Peyer's patch (tissue), 4 donors: ENCODE data around the gene DNAJB8. TPM values are rescaled to one million over a fixed set of nuclear protein-coding genes. Genes with fewer than 3 reads are reported as not detected.

Source experiments
- DNase-seq, 3 donors: peaks; one replicate each; pipeline ENCODE4 v3.0.0-alpha.2; 2017 to 2019
- H3K27ac ChIP-seq, 4 donors: fragments of 200-600 bp; sonication (generic); one replicate each; pipeline ENCODE4 v1.5.1; 2016 to 2019
- H3K27me3 ChIP-seq, 2 donors: fragments of 200-600 bp; sonication (generic); one replicate each; pipeline ENCODE4 v1.5.1; 2019
- H3K36me3 ChIP-seq, 3 donors: fragments of 200-600 bp; sonication (generic); one replicate each; pipeline ENCODE4 v1.5.1; 2016 to 2019
- H3K4me1 ChIP-seq, 4 donors: fragments of 200-600 bp; sonication (generic); one replicate each; pipeline ENCODE4 v1.5.1; 2016 to 2019
- H3K4me3 ChIP-seq, 4 donors: fragments of 200-600 bp; sonication (generic); 1 replicate in 3 of 4; 2 replicates in 1 of 4; pipeline ENCODE4 v1.5.1; 2016 to 2019; ENCODE audit warnings: mild to moderate bottlenecking in 1 of 4
- H3K9me3 ChIP-seq, 4 donors: fragments of 200-600 bp; sonication (generic); one replicate each; pipeline ENCODE4 v1.5.1; 2016 to 2019; ENCODE audit warnings: mild to moderate bottlenecking in 1 of 4
- CTCF ChIP-seq, 6 experiments: fragments of 450-650 bp in 4 of 6; fragments of 200-600 bp in 2 of 6; sonication (generic) in 1 of 6; IDR thresholded peaks; one replicate each; pipeline ENCODE4 v1.5.1; 2017 to 2019; ENCODE audit warnings: antibody characterized with exemption in 6 of 6, mild to moderate bottlenecking in 3 of 6, moderate library complexity in 1 of 6
- POLR2A ChIP-seq, 2 donors: fragments of 450-650 bp; IDR thresholded peaks; one replicate each; pipeline ENCODE4 v1.5.1; 2017; ENCODE audit warnings: antibody characterized with exemption in 2 of 2, mild to moderate bottlenecking in 2 of 2, moderate library complexity in 2 of 2
- total RNA-seq, 4 donors: library from RNA; depleted of rRNA; stranded (reverse); fragments of >200 nt; gene quantifications; one replicate each; pipeline ENCODE4 v1.1.0, GENCODE V29; 2016

The DNAJB8 gene
- total RNA-seq, 4 donors from 2014 or later = not detected

- Histone ChIP-seq H3K27ac (no peak overlapping the region), H3K36me3 (no peaks in the 10 kb centered on the region), H3K4me1 (no peaks in the 10 kb centered on the region), H3K9me3 (no peaks in the 10 kb centered on the region), H3K4me3 (no peak overlapping the region), H3K27me3 (no peaks in the 10 kb centered on the region)
- no peak for DNase-seq
- TF ChIP-seq POLR2A (IDR thresholded peaks at IDR 0.05) (no peak), CTCF (IDR thresholded peaks at IDR 0.05) (no peak)
These were observed 53.1 kb downstream of the DNAJB8 start for GRCh38 chr3:128413413-128414205.

- Histone ChIP-seq H3K36me3 (no peaks in the 10 kb centered on the region), H3K27me3 (no peaks in the 10 kb centered on the region), H3K9me3 (no peaks in the 10 kb centered on the region), H3K4me3 (no peak overlapping the region), H3K27ac (no peak overlapping the region), H3K4me1 (no peaks in the 10 kb centered on the region)
- DNase-seq = no peak
- no peak for TF ChIP-seq CTCF (IDR thresholded peaks at IDR 0.05)
- TF ChIP-seq POLR2A (IDR thresholded peaks at IDR 0.05) = no peak
These were observed 53.7 kb downstream of the DNAJB8 start for GRCh38 chr3:128413003-128413370.

Other genes with a start within 250 kb of the DNAJB8 start
- gene GATA2, start 26.3 kb upstream of the DNAJB8 start, total RNA-seq = 10 to 100 TPM in 1 of 4 donors, 1 to 10 TPM in 3; 2.8 to 11.6 (median 8.1) TPM
- gene RPN1, start 183.9 kb upstream of the DNAJB8 start, total RNA-seq = 100 to 1,000 TPM in 3 of 4 donors, 10 to 100 TPM in 1; 87.5 to 185 (median 152) TPM